ENCODE results near the gene IL22RA2. TPM values are rescaled to one million over a fixed set of nuclear protein-coding genes. Genes with fewer than 3 reads are reported as not detected.

Gene IL22RA2
- total RNA-seq, 1 donor from 2014 or later = not detected

- no peak overlapping the region for H3K27ac ChIP-seq
- H3K36me3 ChIP-seq = peaks cover 0 to 62% of the 10 kb centered on the region in 2 donors
- TF ChIP-seq CTCF (IDR thresholded peaks at IDR 0.05) (no peak), POLR2A (IDR thresholded peaks at IDR 0.05) (no peak), POLR2AphosphoS5 (IDR thresholded peaks at IDR 0.05; ENCODE audit: insufficient read depth in 1 of 2, low read depth in 1 of 2) (no peak)
- no peaks in the 10 kb centered on the region for H3K4me1 ChIP-seq
- no peak overlapping the region for H3K4me3 ChIP-seq
- no peaks in the 10 kb centered on the region for H3K27me3 ChIP-seq
- DNase-seq (ENCODE audit: extremely low spot score in 2 of 2) = no peak
- intact Hi-C loops (cut with DNase I) = no loop called here
- no peaks in the 10 kb centered on the region for H3K9me3 ChIP-seq
Measured at GRCh38 chr6:137200288-137200687, 26.8 kb upstream of the IL22RA2 start.

GRCh38 chr6:137197684-137198645 lies 24.5 kb upstream of the IL22RA2 start:
- no peaks in the 10 kb centered on the region for H3K9me3 ChIP-seq
- H3K27ac ChIP-seq = no peak overlapping the region
- no peaks in the 10 kb centered on the region for H3K27me3 ChIP-seq
- intact Hi-C loops (cut with DNase I) = no loop called here
- no peaks in the 10 kb centered on the region for H3K4me1 ChIP-seq
- no peak for TF ChIP-seq POLR2AphosphoS5 (IDR thresholded peaks at IDR 0.05; ENCODE audit: insufficient read depth in 1 of 2, low read depth in 1 of 2)
- TF ChIP-seq CTCF (IDR thresholded peaks at IDR 0.05) = no peak
- no peak for TF ChIP-seq POLR2A (IDR thresholded peaks at IDR 0.05)
- H3K36me3 ChIP-seq = peaks cover 0 to 46% of the 10 kb centered on the region in 2 donors
- H3K4me3 ChIP-seq = no peak overlapping the region
- no peak for DNase-seq (ENCODE audit: extremely low spot score in 2 of 2)

GRCh38 chr6:137193256-137194070 lies 20.0 kb upstream of the IL22RA2 start:
- Histone ChIP-seq H3K4me1 (peaks cover 8% of the 10 kb centered on the region), H3K27me3 (no peaks in the 10 kb centered on the region), H3K9me3 (no peaks in the 10 kb centered on the region), H3K27ac (no peak overlapping the region), H3K36me3 (peaks cover 0 to 15% of the 10 kb centered on the region in 2 donors), H3K4me3 (no peak overlapping the region)
- intact Hi-C loops (cut with DNase I) = no loop called here
- DNase-seq (ENCODE audit: extremely low spot score in 2 of 2) = no peak
- TF ChIP-seq POLR2AphosphoS5 (IDR thresholded peaks at IDR 0.05; ENCODE audit: insufficient read depth in 1 of 2, low read depth in 1 of 2) (no peak), POLR2A (IDR thresholded peaks at IDR 0.05) (no peak), CTCF (IDR thresholded peaks at IDR 0.05) (no peak)

- intact Hi-C loops (cut with DNase I) = no loop called here
- no peak overlapping the region for H3K27ac ChIP-seq
- H3K36me3 ChIP-seq = peaks cover 0 to 8% of the 10 kb centered on the region in 2 donors
- TF ChIP-seq POLR2A (IDR thresholded peaks at IDR 0.05) = no peak
- no peak for TF ChIP-seq CTCF (IDR thresholded peaks at IDR 0.05)
- no peak for TF ChIP-seq POLR2AphosphoS5 (IDR thresholded peaks at IDR 0.05; ENCODE audit: insufficient read depth in 1 of 2, low read depth in 1 of 2)
- H3K4me1 ChIP-seq = peaks cover 8% of the 10 kb centered on the region
- H3K9me3 ChIP-seq = no peaks in the 10 kb centered on the region
- H3K27me3 ChIP-seq = no peaks in the 10 kb centered on the region
- H3K4me3 ChIP-seq = no peak overlapping the region
- DNase-seq (ENCODE audit: extremely low spot score in 2 of 2) = no peak
Measured at GRCh38 chr6:137192821-137193220, 19.4 kb upstream of the IL22RA2 start.
